ENCODE data around the gene EMILIN2.

DNA sequence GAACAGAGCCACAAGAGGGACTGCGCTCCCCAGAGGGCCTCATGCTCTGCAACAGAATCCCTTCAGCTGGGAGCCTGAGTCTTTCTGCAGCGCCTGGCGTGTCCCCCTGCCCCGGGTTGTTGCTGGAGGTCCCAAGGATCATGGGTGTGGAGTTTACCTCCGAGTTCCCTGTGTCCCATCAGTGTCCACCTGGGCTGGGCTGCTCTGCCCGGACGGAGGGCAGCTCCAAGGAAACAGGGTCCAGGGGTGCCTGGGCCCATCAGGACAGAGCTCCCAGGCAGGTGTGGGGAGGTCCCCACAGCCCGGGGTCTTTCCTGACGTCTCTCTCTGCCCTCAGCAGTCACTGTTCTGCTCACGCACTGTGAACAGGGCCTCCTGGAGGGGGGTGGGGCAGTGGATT lies 63.5 kb downstream of the EMILIN2 start:
- TF ChIP-seq, protein P1, sequence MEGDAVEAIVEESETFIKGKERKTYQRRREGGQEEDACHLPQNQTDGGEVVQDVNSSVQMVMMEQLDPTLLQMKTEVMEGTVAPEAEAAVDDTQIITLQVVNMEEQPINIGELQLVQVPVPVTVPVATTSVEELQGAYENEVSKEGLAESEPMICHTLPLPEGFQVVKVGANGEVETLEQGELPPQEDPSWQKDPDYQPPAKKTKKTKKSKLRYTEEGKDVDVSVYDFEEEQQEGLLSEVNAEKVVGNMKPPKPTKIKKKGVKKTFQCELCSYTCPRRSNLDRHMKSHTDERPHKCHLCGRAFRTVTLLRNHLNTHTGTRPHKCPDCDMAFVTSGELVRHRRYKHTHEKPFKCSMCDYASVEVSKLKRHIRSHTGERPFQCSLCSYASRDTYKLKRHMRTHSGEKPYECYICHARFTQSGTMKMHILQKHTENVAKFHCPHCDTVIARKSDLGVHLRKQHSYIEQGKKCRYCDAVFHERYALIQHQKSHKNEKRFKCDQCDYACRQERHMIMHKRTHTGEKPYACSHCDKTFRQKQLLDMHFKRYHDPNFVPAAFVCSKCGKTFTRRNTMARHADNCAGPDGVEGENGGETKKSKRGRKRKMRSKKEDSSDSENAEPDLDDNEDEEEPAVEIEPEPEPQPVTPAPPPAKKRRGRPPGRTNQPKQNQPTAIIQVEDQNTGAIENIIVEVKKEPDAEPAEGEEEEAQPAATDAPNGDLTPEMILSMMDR (conservative IDR thresholded peaks at IDR 0.05; ENCODE audit: low read length) = no peak
- no peak for TF ChIP-seq EZH2phosphoT487 (IDR thresholded peaks at IDR 0.05; ENCODE audit: borderline replicate concordance)

Data from Loucy (cell line).